ENCODE results near the gene RILPL1.
"Not testable (repeated sequence)": the region's sequence is repeated elsewhere in the genome, so short reads cannot be mapped to it uniquely, and the experiment has no call there.

RILPL1 gene

DNA sequence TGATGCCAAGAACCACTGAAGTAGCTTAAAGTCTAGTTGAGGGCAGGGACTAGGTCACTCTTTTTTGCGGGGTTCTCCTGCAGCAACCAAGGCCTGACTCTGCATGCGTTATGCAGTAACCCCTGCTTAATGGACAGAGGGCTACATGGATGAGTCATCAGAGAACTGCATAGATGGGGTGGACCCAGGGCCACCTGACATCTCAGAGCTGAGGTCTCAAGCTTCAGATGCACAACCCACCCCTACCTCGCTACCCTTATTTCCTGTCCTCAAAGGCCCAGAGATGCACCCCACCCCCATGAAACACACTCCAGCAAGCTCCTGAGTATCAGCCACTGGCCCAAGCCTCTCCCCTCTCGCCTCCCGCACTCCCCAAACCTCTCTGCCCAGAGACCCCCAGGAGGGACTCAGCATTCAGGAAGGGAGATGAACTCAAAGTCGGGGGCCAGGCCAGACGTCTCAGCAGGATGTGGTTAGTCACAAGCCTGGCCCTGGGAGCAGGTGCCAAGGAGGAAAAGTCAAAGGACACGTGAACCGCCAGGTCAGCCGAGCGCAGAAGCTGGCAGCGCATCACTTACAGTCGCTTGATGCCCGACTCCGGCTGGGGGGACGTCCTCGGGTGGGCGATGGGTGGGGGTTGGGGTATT is 49.8 kb downstream of the RILPL1 start:
- Histone ChIP-seq H3K4me1 (ENCODE audit: low read depth, poor library complexity, severe bottlenecking) (no peaks in the 10 kb centered on the region), H3K36me3 (ENCODE audit: insufficient read depth) (no peaks in the 10 kb centered on the region), H4K20me1 (ENCODE audit: insufficient read depth) (no peaks in the 10 kb centered on the region), H3K27me3 (ENCODE audit: insufficient read depth, low read depth) (no peaks in the 10 kb centered on the region), H3K79me2 (ENCODE audit: insufficient read depth, low read depth) (no peaks in the 10 kb centered on the region), H3K27ac (no peak overlapping the region), H3K4me3 (IDR thresholded peaks at IDR 0.05; ENCODE audit: insufficient read depth, low read depth, low read length) (no peak overlapping the region), H3K4me2 (no peak overlapping the region), H3K9ac (no peak overlapping the region), H2AFZ (ENCODE audit: low read depth) (no peak overlapping the region)
- TF ChIP-seq CTCF (conservative IDR thresholded peaks at IDR 0.05; ENCODE audit: low read depth, low read length): no peak

- Histone ChIP-seq H3K79me2 (ENCODE audit: insufficient read depth, low read depth) (no peaks in the 10 kb centered on the region), H3K4me3 (IDR thresholded peaks at IDR 0.05; ENCODE audit: insufficient read depth, low read depth, low read length) (no peak overlapping the region), H2AFZ (ENCODE audit: low read depth) (no peak overlapping the region), H3K27me3 (ENCODE audit: insufficient read depth, low read depth) (no peaks in the 10 kb centered on the region), H3K4me1 (ENCODE audit: low read depth, poor library complexity, severe bottlenecking) (no peaks in the 10 kb centered on the region), H4K20me1 (ENCODE audit: insufficient read depth) (no peaks in the 10 kb centered on the region), H3K9ac (no peak overlapping the region), H3K4me2 (no peak overlapping the region), H3K27ac (no peak overlapping the region), H3K36me3 (ENCODE audit: insufficient read depth) (no peaks in the 10 kb centered on the region)
- TF ChIP-seq CTCF (conservative IDR thresholded peaks at IDR 0.05; ENCODE audit: low read depth, low read length): no peak
Measured at GRCh38 chr12:123482876-123483275, 50.6 kb downstream of the RILPL1 start.

- not testable (repeated sequence) for H3K27me3 ChIP-seq (ENCODE audit: insufficient read depth, low read depth); H4K20me1 ChIP-seq (ENCODE audit: insufficient read depth); H3K9ac ChIP-seq; H3K4me1 ChIP-seq (ENCODE audit: low read depth, poor library complexity, severe bottlenecking); H3K4me3 ChIP-seq (IDR thresholded peaks at IDR 0.05; ENCODE audit: insufficient read depth, low read depth, low read length); H3K36me3 ChIP-seq (ENCODE audit: insufficient read depth); H2AFZ ChIP-seq (ENCODE audit: low read depth); H3K79me2 ChIP-seq (ENCODE audit: insufficient read depth, low read depth); H3K4me2 ChIP-seq; H3K27ac ChIP-seq
Measured at GRCh38 chr12:123481251-123481650, 52.3 kb downstream of the RILPL1 start.

GRCh38 chr12:123479442-123480180 is 53.9 kb downstream of the RILPL1 start:
- no peaks in the 10 kb centered on the region for H4K20me1 ChIP-seq (ENCODE audit: insufficient read depth)
- no peaks in the 10 kb centered on the region for H3K36me3 ChIP-seq (ENCODE audit: insufficient read depth)
- H3K4me3 ChIP-seq (IDR thresholded peaks at IDR 0.05; ENCODE audit: insufficient read depth, low read depth, low read length): no peak overlapping the region
- no peak for TF ChIP-seq CTCF (conservative IDR thresholded peaks at IDR 0.05; ENCODE audit: low read depth, low read length)
- H3K4me2 ChIP-seq: no peak overlapping the region
- no peak overlapping the region for H3K9ac ChIP-seq
- H3K79me2 ChIP-seq (ENCODE audit: insufficient read depth, low read depth): no peaks in the 10 kb centered on the region
- no peaks in the 10 kb centered on the region for H3K4me1 ChIP-seq (ENCODE audit: low read depth, poor library complexity, severe bottlenecking)
- H3K27me3 ChIP-seq (ENCODE audit: insufficient read depth, low read depth): no peaks in the 10 kb centered on the region
- H2AFZ ChIP-seq (ENCODE audit: low read depth): no peak overlapping the region
- H3K27ac ChIP-seq: no peak overlapping the region

- Histone ChIP-seq H3K4me1 (ENCODE audit: low read depth, poor library complexity, severe bottlenecking) (no peaks in the 10 kb centered on the region), H3K9ac (no peak overlapping the region), H3K36me3 (ENCODE audit: insufficient read depth) (no peaks in the 10 kb centered on the region), H3K4me2 (no peak overlapping the region), H3K79me2 (ENCODE audit: insufficient read depth, low read depth) (no peaks in the 10 kb centered on the region), H2AFZ (ENCODE audit: low read depth) (no peak overlapping the region), H3K27ac (no peak overlapping the region), H3K4me3 (IDR thresholded peaks at IDR 0.05; ENCODE audit: insufficient read depth, low read depth, low read length) (no peak overlapping the region), H4K20me1 (ENCODE audit: insufficient read depth) (no peaks in the 10 kb centered on the region), H3K27me3 (ENCODE audit: insufficient read depth, low read depth) (no peaks in the 10 kb centered on the region)
- TF ChIP-seq CTCF (conservative IDR thresholded peaks at IDR 0.05; ENCODE audit: low read depth, low read length): no peak
Measured at GRCh38 chr12:123478762-123479161, 54.8 kb downstream of the RILPL1 start.
